LNCAP (cell line): ENCODE data around the gene GPR33.

Source experiments
- CTCF ChIP-seq: fragments of 450-650 bp; IDR thresholded peaks from 2 replicates; pipeline ENCODE4 v1.5.1; 2017; ENCODE audit warnings: mild to moderate bottlenecking

Gene GPR33

GRCh38 chr14:31508135-31508534, 20.3 kb upstream of the GPR33 start:
- TF ChIP-seq CTCF, result no peak

GRCh38 chr14:31505411-31505810, 17.6 kb upstream of the GPR33 start:
- no peak for TF ChIP-seq CTCF

DNA sequence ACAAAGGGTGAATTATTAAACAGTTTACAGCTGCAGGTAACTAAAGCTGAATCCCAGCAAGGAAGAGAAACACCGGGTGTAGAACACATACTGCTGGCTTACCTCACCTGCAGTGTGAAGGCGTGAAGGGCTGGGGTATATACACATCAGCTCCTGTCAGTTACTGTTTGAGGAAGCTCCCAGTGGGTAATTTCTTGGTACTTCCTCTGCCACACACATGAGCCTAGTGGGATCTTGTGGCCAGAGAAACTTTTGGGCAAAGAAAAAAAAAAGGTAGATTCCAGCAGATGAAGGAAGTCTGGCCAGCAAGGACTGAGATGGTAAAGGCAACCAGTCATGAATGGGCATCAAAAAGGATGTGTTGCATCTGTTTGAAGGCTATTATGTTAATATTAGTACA, 14.0 kb upstream of the GPR33 start:
- TF ChIP-seq CTCF, result no peak

DNA sequence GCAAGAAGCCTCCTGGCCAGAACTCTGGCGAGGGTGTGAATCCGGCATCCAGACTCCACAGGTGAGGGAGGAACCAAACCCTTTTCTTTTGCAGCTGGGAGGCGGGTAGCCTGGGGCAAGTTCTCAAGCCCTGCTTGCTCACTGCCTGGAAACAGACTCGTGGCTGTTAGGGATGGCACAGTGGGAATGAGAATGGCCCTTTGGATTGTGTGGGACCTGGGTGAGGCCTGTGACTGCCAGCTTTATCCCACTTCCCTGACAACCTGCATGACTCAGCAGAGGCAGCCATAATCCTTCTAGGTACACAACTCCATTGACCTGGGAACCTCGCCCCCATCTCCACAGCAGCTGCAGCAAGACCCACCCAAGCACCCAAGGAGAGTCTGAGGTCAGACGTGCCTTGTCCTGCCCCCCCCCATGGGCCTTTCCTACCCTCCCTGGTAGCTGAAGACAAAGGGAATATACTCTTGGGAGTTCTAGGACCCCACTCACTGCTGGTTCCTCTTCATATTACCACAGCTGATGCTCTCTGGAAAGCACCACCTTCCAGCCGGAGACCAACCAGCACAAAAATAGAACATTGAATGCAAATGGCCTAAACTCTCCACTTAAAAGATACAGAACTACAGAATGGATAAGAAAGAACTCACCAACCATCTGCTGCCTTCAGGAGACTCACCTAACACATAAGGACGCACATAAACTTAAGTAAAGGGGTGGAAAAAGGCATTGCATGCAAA, 5.1 kb upstream of the GPR33 start:
- no peak for TF ChIP-seq CTCF

- TF ChIP-seq CTCF, result no peak
Measured at GRCh38 chr14:31489691-31490090, 1.9 kb upstream of the GPR33 start.

GRCh38 chr14:31486764-31487163, 1.1 kb downstream of the GPR33 start:
- no peak for TF ChIP-seq CTCF

- no peak for TF ChIP-seq CTCF
Measured at GRCh38 chr14:31484754-31485153, 3.1 kb downstream of the GPR33 start.

GRCh38 chr14:31480156-31480555, 7.7 kb downstream of the GPR33 start:
- no peak for TF ChIP-seq CTCF
